ENCODE results near the gene CDHR3.

Gene CDHR3

DNA sequence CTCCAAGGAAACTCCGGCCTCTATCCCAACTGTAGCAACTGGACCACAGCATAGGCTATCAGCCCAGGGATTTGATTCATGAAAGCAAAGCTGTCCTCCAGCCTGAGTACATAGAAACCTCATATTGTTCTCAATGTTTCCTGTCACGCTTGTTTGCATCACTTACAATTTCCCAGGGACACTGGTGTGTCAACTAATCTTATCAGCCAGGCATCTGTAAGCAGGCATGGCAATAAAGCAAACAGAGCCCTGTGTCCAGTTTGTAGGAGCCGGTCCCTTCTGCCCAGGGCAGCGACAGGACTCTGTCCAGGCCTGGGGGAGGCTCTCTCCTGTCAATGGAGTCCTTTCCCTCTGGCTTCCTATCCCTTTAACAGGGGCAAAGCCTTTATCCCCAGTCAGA, 23.0 kb upstream of the CDHR3 start:
- no peak for DNase-seq

DNA sequence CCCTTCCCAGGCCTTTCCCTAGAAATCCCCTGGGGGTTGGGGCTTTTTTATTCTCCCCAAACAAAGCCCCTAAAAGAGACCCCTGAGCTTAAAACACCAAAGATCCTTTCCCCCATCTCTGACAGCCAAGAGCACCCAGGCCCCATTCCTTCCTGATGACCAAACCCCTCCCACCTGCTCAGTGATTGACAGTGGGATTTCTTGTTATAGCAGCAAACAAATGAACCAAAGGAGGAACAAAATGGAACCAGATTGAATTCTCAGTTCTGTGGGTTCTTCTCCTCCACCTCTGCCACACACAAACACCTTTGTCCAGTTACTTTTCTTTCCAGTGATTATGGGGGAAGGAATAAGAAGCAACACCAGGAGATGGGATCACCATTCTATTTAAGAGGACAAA, 21.5 kb upstream of the CDHR3 start:
- Histone ChIP-seq H3K9ac (ENCODE audit: low read length) (no peak overlapping the region), H4K20me1 (ENCODE audit: insufficient read depth, low read length) (no peaks in the 10 kb centered on the region), H3F3A (ENCODE audit: insufficient read depth, low read length) (no peaks in the 10 kb centered on the region), H3K79me2 (ENCODE audit: low read length) (no peaks in the 10 kb centered on the region), H3K27me3 (replicated peaks; ENCODE audit: insufficient read depth, low read length) (no peaks in the 10 kb centered on the region), H3K4me3 (ENCODE audit: low read length) (no peak overlapping the region), H3K27ac (ENCODE audit: low read length) (no peak overlapping the region), H3K4me1 (ENCODE audit: low read length) (no peaks in the 10 kb centered on the region), H3K4me2 (ENCODE audit: low read depth, low read length) (no peak overlapping the region), H3K36me3 (replicated peaks; ENCODE audit: insufficient read depth, low read length) (no peaks in the 10 kb centered on the region), H3K9me2 (replicated peaks; ENCODE audit: insufficient read depth, low read length) (no peaks in the 10 kb centered on the region), H2AFZ (ENCODE audit: low read length) (no peak overlapping the region), H3K9me3 (replicated peaks; ENCODE audit: insufficient read depth, low read length) (no peaks in the 10 kb centered on the region)
- TF ChIP-seq EZH2phosphoT487 (IDR thresholded peaks at IDR 0.05; ENCODE audit: low read length) = no peak
- TF ChIP-seq, protein P1, sequence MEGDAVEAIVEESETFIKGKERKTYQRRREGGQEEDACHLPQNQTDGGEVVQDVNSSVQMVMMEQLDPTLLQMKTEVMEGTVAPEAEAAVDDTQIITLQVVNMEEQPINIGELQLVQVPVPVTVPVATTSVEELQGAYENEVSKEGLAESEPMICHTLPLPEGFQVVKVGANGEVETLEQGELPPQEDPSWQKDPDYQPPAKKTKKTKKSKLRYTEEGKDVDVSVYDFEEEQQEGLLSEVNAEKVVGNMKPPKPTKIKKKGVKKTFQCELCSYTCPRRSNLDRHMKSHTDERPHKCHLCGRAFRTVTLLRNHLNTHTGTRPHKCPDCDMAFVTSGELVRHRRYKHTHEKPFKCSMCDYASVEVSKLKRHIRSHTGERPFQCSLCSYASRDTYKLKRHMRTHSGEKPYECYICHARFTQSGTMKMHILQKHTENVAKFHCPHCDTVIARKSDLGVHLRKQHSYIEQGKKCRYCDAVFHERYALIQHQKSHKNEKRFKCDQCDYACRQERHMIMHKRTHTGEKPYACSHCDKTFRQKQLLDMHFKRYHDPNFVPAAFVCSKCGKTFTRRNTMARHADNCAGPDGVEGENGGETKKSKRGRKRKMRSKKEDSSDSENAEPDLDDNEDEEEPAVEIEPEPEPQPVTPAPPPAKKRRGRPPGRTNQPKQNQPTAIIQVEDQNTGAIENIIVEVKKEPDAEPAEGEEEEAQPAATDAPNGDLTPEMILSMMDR (IDR thresholded peaks at IDR 0.05; ENCODE audit: low read length) = no peak
- TF ChIP-seq EZH2 (optimal IDR thresholded peaks at IDR 0.05; ENCODE audit: low read depth, low read length) = no peak
- DNase-seq = no peak

More for the DNA sequence above, 23.0 kb upstream of the CDHR3 start:
- Histone ChIP-seq H3F3A (ENCODE audit: insufficient read depth, low read length) (no peaks in the 10 kb centered on the region), H3K4me1 (ENCODE audit: low read length) (no peaks in the 10 kb centered on the region), H3K27me3 (replicated peaks; ENCODE audit: insufficient read depth, low read length) (no peaks in the 10 kb centered on the region), H4K20me1 (ENCODE audit: insufficient read depth, low read length) (no peaks in the 10 kb centered on the region), H3K79me2 (ENCODE audit: low read length) (no peaks in the 10 kb centered on the region), H3K9me2 (replicated peaks; ENCODE audit: insufficient read depth, low read length) (no peaks in the 10 kb centered on the region), H3K4me2 (ENCODE audit: low read depth, low read length) (no peak overlapping the region), H2AFZ (ENCODE audit: low read length) (no peak overlapping the region), H3K27ac (ENCODE audit: low read length) (no peak overlapping the region), H3K36me3 (replicated peaks; ENCODE audit: insufficient read depth, low read length) (no peaks in the 10 kb centered on the region), H3K9ac (ENCODE audit: low read length) (no peak overlapping the region), H3K9me3 (replicated peaks; ENCODE audit: insufficient read depth, low read length) (no peaks in the 10 kb centered on the region), H3K4me3 (ENCODE audit: low read length) (no peak overlapping the region)
- TF ChIP-seq, protein P1 (IDR thresholded peaks at IDR 0.05; ENCODE audit: low read length) = no peak
- no peak for TF ChIP-seq EZH2 (optimal IDR thresholded peaks at IDR 0.05; ENCODE audit: low read depth, low read length)
- TF ChIP-seq EZH2phosphoT487 (IDR thresholded peaks at IDR 0.05; ENCODE audit: low read length) = no peak

DNA sequence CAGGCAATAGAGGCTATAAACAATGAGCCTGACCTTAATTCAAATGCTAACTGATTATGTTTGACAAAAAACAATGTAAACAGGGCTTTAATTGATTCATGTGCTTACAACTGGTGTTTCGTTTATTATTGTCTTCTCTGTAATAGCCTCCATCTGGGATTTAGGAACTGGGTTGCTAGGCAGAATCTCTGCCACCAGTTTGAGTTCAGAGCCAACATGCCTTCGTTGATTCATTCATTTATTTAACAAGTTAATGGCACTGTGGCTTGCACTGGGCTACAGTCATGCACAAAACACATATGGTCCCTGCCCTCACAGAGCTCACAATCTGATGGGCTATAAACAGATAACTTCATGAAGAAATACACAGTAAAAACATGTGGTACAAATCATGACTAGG, 19.6 kb upstream of the CDHR3 start:
- no peaks in the 10 kb centered on the region for H3K36me3 ChIP-seq (replicated peaks; ENCODE audit: insufficient read depth, low read length)
- H3K79me2 ChIP-seq (ENCODE audit: low read length) = no peaks in the 10 kb centered on the region
- TF ChIP-seq EZH2phosphoT487 (IDR thresholded peaks at IDR 0.05; ENCODE audit: low read length) (no peak), EZH2 (optimal IDR thresholded peaks at IDR 0.05; ENCODE audit: low read depth, low read length) (no peak)
- TF ChIP-seq, protein P1 (IDR thresholded peaks at IDR 0.05; ENCODE audit: low read length) = no peak
- no peak overlapping the region for H2AFZ ChIP-seq (ENCODE audit: low read length)
- no peak for DNase-seq
- H3K9me3 ChIP-seq (replicated peaks; ENCODE audit: insufficient read depth, low read length) = no peaks in the 10 kb centered on the region
- H3K4me2 ChIP-seq (ENCODE audit: low read depth, low read length) = no peak overlapping the region
- H3K4me3 ChIP-seq (ENCODE audit: low read length) = no peak overlapping the region
- no peaks in the 10 kb centered on the region for H3K9me2 ChIP-seq (replicated peaks; ENCODE audit: insufficient read depth, low read length)
- H4K20me1 ChIP-seq (ENCODE audit: insufficient read depth, low read length) = no peaks in the 10 kb centered on the region
- no peak overlapping the region for H3K27ac ChIP-seq (ENCODE audit: low read length)
- H3K4me1 ChIP-seq (ENCODE audit: low read length) = no peaks in the 10 kb centered on the region
- no peak overlapping the region for H3K9ac ChIP-seq (ENCODE audit: low read length)
- no peaks in the 10 kb centered on the region for H3F3A ChIP-seq (ENCODE audit: insufficient read depth, low read length)
- H3K27me3 ChIP-seq (replicated peaks; ENCODE audit: insufficient read depth, low read length) = no peaks in the 10 kb centered on the region
